CD4-positive, alpha-beta T cell treated with Interleukin-15 for 4 hours (primary cell): ENCODE data around the gene SOHLH2.

Experiments used
- DNase-seq: peaks from one replicate; pipeline ENCODE4 v3.0.0-alpha.2; 2020; ENCODE audit warnings: low spot score

SOHLH2 gene

GRCh38 chr13:36183901-36184300, 30.5 kb downstream of the SOHLH2 start:
- DNase-seq = no peak

- DNase-seq = no peak
Observed at GRCh38 chr13:36175621-36176020, 38.7 kb downstream of the SOHLH2 start.

- no peak for DNase-seq
Observed at GRCh38 chr13:36174923-36175322, 39.4 kb downstream of the SOHLH2 start.

- DNase-seq = no peak
Observed at GRCh38 chr13:36173571-36174322, 40.6 kb downstream of the SOHLH2 start.

GRCh38 chr13:36166046-36166445, 48.3 kb downstream of the SOHLH2 start:
- DNase-seq = no peak

GRCh38 chr13:36163809-36164308, 50.5 kb downstream of the SOHLH2 start:
- DNase-seq = no peak

GRCh38 chr13:36163286-36163685, 51.1 kb downstream of the SOHLH2 start:
- no peak for DNase-seq

GRCh38 chr13:36160297-36160696, 54.1 kb downstream of the SOHLH2 start:
- no peak for DNase-seq

GRCh38 chr13:36158611-36159010, 55.7 kb downstream of the SOHLH2 start:
- DNase-seq = no peak

- DNase-seq = no peak
Observed at GRCh38 chr13:36157480-36157879, 56.9 kb downstream of the SOHLH2 start.

GRCh38 chr13:36154567-36155291, 59.6 kb downstream of the SOHLH2 start:
- DNase-seq = no peak

- DNase-seq = no peak
Observed at GRCh38 chr13:36151591-36151990, 62.8 kb downstream of the SOHLH2 start.

- no peak for DNase-seq
Observed at GRCh38 chr13:36148446-36148845, 65.9 kb downstream of the SOHLH2 start.

- DNase-seq = no peak
Observed at GRCh38 chr13:36147330-36147729, 67.0 kb downstream of the SOHLH2 start.

GRCh38 chr13:36146511-36147269, 67.7 kb downstream of the SOHLH2 start:
- no peak for DNase-seq

GRCh38 chr13:36143738-36144137, 70.6 kb downstream of the SOHLH2 start:
- no peak for DNase-seq

- DNase-seq = no peak
Observed at GRCh38 chr13:36142735-36143134, 71.6 kb downstream of the SOHLH2 start.

- no peak for DNase-seq
Observed at GRCh38 chr13:36135876-36136275, 78.5 kb downstream of the SOHLH2 start.

GRCh38 chr13:36134632-36135031, 79.7 kb downstream of the SOHLH2 start:
- no peak for DNase-seq

GRCh38 chr13:36133950-36134626, 80.3 kb downstream of the SOHLH2 start:
- DNase-seq = no peak

- DNase-seq = no peak
Observed at GRCh38 chr13:36132376-36132775, 82.0 kb downstream of the SOHLH2 start.

GRCh38 chr13:36131931-36132297, 82.4 kb downstream of the SOHLH2 start:
- no peak for DNase-seq
